Measurements from ENCODE around the gene RDH5.

Gene RDH5

DNA sequence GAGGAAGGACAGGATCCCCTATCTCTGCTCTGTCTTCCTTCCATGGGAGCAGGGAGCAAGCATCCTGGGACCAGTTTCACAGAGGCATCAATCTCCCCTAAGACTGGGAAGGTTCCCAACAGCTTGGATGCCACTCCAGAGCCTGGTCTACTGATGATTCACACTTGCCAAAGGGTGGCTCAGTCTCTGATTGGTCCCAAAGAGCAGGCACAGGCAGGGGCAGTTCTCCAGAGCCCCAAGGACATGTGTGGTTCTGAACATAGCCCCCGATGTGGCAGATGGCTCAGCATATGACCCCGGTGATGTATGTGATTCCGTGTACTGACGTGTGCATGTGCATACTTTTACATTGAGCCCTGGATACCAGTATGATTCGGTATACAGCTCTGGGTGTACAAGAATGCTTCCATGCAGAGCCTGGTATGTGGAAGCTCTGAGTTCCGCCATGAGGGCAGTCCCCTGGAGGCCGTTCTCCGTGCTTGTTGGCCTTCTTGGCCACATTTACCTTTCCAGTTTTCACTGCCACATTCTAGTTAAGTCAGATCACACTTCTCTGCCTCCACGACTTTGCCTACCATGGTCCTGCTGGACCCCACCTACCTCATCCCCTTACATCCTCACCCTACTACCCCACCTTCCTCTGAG, 33.7 kb upstream of the RDH5 start:
- no peak overlapping the region for H3K4me3 ChIP-seq (ENCODE audit: low read depth, low read length)
- TF ChIP-seq, protein P1, sequence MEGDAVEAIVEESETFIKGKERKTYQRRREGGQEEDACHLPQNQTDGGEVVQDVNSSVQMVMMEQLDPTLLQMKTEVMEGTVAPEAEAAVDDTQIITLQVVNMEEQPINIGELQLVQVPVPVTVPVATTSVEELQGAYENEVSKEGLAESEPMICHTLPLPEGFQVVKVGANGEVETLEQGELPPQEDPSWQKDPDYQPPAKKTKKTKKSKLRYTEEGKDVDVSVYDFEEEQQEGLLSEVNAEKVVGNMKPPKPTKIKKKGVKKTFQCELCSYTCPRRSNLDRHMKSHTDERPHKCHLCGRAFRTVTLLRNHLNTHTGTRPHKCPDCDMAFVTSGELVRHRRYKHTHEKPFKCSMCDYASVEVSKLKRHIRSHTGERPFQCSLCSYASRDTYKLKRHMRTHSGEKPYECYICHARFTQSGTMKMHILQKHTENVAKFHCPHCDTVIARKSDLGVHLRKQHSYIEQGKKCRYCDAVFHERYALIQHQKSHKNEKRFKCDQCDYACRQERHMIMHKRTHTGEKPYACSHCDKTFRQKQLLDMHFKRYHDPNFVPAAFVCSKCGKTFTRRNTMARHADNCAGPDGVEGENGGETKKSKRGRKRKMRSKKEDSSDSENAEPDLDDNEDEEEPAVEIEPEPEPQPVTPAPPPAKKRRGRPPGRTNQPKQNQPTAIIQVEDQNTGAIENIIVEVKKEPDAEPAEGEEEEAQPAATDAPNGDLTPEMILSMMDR (IDR thresholded peaks at IDR 0.05; ENCODE audit: low read depth, low read length), result no peak
- no peaks in the 10 kb centered on the region for H3K9me3 ChIP-seq (ENCODE audit: severe bottlenecking)
- no peaks in the 10 kb centered on the region for H3K27me3 ChIP-seq (ENCODE audit: insufficient read depth, low read depth, severe bottlenecking)
- DNase-seq, result no peak
- H3K36me3 ChIP-seq, result no peaks in the 10 kb centered on the region
- no peak overlapping the region for H3K27ac ChIP-seq

DNA sequence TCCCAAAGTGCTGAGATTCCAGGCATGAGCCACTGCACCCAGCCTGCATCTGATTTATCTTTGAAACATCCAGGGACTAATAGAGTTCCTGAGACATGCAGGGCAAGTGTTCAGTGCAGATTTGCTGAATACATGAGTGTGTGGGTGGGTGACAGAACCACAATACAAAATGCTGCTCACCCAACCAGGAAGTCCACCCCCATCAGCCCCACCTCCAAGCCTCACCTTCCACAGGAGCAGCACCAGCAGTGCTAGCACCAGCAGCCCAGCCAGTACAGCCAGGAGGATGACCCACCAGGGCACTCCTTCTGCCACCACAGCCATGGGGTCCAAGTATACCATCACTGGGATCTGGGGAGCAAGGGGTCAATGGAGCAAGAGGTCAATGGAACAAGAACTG, 32.4 kb upstream of the RDH5 start:
- H3K9me3 ChIP-seq (ENCODE audit: severe bottlenecking), result no peaks in the 10 kb centered on the region
- no peak overlapping the region for H3K27ac ChIP-seq
- H3K36me3 ChIP-seq, result peaks cover 2% of the 10 kb centered on the region; the same call in 1 of the 2 replicates
- H3K4me3 ChIP-seq (ENCODE audit: low read depth, low read length), result no peak overlapping the region
- TF ChIP-seq, protein P1 (IDR thresholded peaks at IDR 0.05; ENCODE audit: low read depth, low read length), result no peak
- DNase-seq, result no peak
- H3K27me3 ChIP-seq (ENCODE audit: insufficient read depth, low read depth, severe bottlenecking), result no peaks in the 10 kb centered on the region

DNA sequence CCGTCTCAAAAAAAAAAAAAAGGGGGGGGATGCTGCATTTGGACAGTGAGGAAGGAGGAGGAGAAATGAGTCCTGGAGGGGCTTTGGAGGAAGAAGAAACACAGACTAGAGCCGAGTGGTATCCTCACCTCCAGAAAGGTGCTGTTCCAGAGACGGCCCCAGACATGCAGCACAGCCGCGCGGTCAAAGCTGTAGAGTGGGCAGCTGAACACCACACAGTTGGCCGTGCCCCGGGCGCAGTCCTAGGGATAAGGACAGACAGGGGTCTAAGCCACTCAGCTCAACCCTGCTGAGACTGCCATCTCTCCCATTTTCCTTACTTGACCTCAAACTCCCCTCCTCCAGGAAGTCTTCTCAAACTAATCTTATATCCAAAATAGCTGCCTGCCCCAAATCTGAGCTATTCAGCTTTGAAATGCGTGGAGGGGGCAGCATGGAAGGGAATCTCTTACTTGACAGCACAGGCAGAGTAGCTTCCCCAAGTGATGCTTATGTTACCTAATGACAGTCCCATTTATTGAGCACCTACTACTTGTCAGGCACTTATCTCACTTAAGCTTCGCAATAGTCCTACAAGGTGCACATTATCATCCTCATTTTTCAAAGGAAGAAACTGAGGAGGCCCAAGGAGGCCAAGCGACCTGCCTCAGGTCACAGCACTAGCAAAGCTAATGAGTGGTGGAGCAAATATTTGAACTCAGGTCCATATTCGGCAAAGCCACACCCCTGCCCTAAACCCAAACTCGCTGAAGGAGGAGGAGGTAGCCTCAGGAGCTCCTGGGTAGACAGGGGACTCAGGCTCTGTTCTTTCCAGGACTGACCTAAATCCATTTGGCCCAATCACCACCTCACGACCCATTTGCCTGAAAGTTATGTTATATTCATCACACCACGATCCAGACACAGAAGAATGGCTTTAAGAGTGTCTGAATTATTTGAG, 31.2 kb upstream of the RDH5 start:
- peaks cover 2% of the 10 kb centered on the region; the same call in 1 of the 2 replicates for H3K36me3 ChIP-seq
- H3K9me3 ChIP-seq (ENCODE audit: severe bottlenecking), result no peaks in the 10 kb centered on the region
- TF ChIP-seq, protein P1 (IDR thresholded peaks at IDR 0.05; ENCODE audit: low read depth, low read length), result no peak
- H3K27me3 ChIP-seq (ENCODE audit: insufficient read depth, low read depth, severe bottlenecking), result no peaks in the 10 kb centered on the region
- no peak overlapping the region for H3K27ac ChIP-seq
- no peak for DNase-seq
- no peak overlapping the region for H3K4me3 ChIP-seq (ENCODE audit: low read depth, low read length)

DNA sequence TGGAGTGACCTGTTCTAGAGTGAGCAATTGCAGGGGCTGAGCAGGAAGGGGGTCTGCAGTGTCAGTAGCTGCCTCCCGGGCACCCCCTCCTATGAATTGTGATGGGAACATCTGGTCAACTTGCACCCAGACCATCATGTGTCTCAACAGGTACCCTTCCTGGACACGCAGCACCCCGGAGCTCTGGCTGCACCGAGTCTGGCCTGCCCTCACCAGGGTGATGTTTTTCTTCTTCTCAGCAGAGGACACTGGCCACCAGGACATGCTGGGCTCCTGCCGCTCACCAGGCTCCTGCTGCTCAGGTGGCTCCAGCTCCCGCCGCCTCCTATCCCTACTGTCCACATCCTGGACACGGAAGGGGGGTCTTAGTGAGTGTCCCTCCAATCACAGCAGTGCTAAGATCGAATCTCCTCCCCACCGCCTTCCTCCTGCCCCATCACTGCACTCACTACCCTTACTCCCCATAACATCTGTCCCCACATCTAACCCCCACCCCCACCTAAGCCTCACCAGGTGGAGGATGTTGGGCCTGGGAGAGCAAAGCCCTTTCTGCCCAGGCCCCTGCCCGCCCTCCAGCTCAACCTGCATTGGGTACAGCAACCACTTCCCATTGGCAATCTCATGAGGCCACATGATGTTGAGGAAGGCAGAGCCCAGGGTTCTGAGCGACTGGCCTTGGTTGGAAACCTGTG, 27.4 kb upstream of the RDH5 start:
- Histone ChIP-seq H3K9me3 (ENCODE audit: severe bottlenecking) (no peaks in the 10 kb centered on the region), H3K27me3 (ENCODE audit: insufficient read depth, low read depth, severe bottlenecking) (no peaks in the 10 kb centered on the region), H3K4me3 (ENCODE audit: low read depth, low read length) (no peak overlapping the region), H3K27ac (no peak overlapping the region), H3K36me3 (peaks cover 5% of the 10 kb centered on the region; the same call in 1 of the 2 replicates)
- DNase-seq, result no peak
- TF ChIP-seq, protein P1 (IDR thresholded peaks at IDR 0.05; ENCODE audit: low read depth, low read length), result no peak

DNA sequence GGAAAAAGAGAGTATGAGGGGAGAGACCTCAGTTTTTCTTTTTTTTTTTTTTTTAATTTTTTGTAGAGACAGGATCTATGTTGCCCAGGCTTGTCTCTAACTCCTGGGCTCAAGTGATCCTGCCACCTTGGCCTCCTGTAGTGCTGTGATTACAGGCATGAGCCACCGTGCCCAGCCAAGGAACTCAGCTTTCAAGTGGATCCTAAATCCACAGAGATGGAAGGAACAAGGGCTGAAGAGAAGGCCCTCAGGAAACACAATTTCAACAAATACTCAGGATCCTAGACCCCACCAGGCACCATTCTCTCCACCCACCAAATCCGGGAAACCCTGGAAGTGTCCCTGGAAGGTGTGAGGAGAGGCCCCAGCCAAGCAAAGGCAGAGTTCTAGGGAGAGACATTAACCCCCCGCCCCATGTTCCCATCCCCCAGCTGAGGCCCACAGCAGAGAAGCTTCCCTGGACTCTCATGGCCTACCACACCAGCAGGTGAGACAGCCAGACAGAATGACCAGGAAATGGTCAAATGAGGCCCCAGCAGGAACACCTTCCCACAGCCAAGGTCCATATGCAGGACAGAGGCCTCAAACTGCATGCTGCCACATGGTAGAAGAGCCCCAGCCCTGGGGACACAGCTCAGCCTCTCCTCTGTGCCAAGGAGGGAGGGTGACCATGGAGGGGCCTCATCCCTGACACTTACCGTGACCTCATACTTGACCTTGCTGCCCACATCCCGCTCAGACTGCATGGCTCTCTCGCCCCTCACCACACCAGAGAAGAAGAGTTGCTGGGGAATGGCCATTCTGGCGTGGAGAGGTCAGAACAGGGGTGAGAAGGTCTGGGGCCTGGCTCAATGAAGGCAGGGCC, 26.6 kb upstream of the RDH5 start:
- Histone ChIP-seq H3K27me3 (ENCODE audit: insufficient read depth, low read depth, severe bottlenecking) (no peaks in the 10 kb centered on the region), H3K36me3 (peaks cover 5% of the 10 kb centered on the region; the same call in 1 of the 2 replicates), H3K9me3 (ENCODE audit: severe bottlenecking) (no peaks in the 10 kb centered on the region), H3K4me3 (ENCODE audit: low read depth, low read length) (no peak overlapping the region), H3K27ac (no peak overlapping the region)
- TF ChIP-seq, protein P1 (IDR thresholded peaks at IDR 0.05; ENCODE audit: low read depth, low read length), result no peak
- DNase-seq, result no peak

Measured in WERI-Rb-1 (cell line).